GM04504 (cell line): ENCODE measurements around the gene GPC6.

ENCODE experiments used
- DNase-seq: peaks from one replicate; pipeline ENCODE4 v3.0.0-alpha.2; 2012; ENCODE audit warnings: low read depth

GPC6 gene

GRCh38 chr13:93981426-93981977, 754.9 kb downstream of the GPC6 start:
- DNase-seq, result no peak

- no peak for DNase-seq
Measured at GRCh38 chr13:93982179-93982918, 755.7 kb downstream of the GPC6 start.

- DNase-seq, result no peak
Measured at GRCh38 chr13:93984052-93984451, 757.4 kb downstream of the GPC6 start.

DNA sequence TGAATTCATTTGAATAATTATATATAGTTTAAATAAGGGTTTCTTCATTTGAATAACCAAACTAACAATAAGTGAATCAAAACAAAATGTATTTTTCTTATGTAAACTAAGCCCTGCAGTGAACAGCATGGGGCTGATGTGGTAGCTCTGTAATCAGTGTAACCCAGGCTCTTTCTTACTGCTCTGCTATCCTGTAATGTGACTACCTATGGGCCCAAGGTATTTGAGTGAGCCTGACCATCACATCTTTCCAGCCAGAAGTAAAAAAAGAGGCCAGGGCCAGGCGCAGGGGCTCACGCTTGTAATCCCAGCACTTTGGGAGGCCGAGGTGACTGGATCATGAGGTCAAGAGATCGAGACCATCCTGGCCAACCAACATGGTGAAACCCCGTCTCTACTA, 758.3 kb downstream of the GPC6 start:
- no peak for DNase-seq

GRCh38 chr13:93987458-93987857, 760.9 kb downstream of the GPC6 start:
- DNase-seq, result no peak

DNA sequence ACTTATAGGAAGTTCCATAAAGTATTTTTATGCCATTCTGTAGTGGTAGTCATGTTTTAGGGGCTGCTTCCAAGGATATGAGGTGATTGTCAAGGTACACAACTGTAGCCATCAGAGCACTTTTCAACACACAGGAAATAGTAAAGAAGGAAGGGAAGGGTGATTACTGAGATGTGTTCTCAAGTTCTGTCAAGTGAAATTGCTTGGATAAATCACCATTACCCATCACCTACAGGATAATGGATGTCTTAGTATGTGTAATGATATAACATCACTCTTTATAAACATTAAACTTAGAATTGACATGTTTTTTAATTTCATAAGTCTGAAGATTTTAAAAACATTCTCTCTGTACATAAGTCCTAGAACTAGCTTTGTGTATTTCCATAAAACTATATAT, 765.0 kb downstream of the GPC6 start:
- no peak for DNase-seq

GRCh38 chr13:93996481-93996880, 769.9 kb downstream of the GPC6 start:
- no peak for DNase-seq

DNA sequence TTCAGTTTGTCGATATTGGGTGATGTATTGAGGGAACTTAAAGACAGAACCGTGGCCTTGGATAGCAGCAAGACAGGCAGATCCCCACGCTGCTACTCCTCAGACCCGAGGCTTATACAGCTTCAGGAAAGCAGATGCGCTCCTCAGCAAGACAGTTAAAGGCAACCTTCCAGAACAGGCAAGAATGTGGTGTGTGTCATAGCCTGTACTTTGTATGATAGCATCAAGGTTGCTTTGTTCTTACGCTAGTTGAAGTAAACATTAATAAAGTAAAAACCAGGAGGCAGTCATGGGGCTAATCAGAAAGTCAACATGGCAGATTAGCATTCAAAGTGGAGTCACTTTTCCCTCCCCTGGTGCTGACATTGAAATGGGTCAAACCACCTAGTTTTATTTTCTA, 779.7 kb downstream of the GPC6 start:
- no peak for DNase-seq

- no peak for DNase-seq
Measured at GRCh38 chr13:94007072-94007471, 780.5 kb downstream of the GPC6 start.

DNA sequence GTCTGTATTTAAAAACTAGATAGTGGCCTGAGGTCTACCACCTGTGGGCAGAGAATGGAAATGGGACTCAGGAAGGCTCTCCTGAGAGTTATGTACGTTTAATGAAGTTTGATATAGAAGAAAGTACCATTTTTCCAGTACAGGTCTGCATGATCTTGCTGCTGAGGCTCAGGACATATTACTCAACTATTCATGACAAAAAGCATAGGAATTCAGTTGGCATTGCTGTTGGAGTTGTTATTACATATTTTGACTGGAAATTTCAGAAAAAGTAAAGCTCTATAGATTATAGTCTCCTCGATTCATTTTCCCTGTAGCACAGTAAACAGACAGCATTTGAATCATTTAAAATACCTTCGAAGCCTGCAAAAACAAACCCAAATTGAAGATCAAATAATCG, 783.1 kb downstream of the GPC6 start:
- peak; percentile 9 for DNase-seq

DNA sequence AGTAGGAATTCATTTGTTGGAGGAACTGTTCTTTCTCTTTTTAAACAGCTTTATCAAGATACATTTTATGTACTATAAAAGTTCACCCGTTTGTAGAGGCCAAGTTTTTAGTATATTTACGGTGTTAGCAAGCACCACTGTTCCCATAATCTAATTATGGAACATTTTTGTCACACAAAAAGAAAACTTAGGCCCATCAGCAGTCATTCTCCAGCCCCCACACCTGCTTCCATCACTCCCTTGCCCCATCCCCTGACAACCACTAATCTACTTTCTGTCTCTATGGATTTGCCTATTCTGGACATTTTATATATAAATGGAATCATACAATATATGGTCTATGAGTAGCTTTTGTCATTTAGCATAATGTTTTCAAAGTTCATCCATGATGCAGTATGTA, 787.9 kb downstream of the GPC6 start:
- DNase-seq, result no peak

GRCh38 chr13:94020426-94020825, 793.8 kb downstream of the GPC6 start:
- no peak for DNase-seq

- DNase-seq, result peak; percentile 3
Measured at GRCh38 chr13:94020833-94021232, 794.2 kb downstream of the GPC6 start.

GRCh38 chr13:94028234-94028633, 801.6 kb downstream of the GPC6 start:
- DNase-seq, result no peak

DNA sequence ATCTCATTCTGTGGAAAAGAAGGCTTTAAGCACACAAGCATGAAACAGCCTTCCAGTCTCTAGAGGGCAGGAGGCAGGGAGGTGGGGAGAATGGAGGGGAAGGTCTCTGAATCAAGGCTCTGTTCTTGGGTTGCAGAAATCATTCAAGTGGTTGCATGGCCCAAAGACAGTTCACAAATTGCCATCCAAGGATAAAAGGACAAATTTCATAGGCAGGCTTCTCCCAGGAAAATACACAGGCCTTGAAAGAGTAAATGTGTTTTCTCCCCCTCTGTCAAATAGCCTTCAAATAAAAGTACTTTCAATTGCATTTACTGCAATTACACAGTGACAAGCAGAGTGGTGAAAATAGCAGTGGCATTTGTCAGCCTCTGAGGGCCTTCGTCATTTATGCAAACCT, 802.0 kb downstream of the GPC6 start:
- DNase-seq, result no peak

GRCh38 chr13:94030415-94031119, 804.0 kb downstream of the GPC6 start:
- no peak for DNase-seq

DNA sequence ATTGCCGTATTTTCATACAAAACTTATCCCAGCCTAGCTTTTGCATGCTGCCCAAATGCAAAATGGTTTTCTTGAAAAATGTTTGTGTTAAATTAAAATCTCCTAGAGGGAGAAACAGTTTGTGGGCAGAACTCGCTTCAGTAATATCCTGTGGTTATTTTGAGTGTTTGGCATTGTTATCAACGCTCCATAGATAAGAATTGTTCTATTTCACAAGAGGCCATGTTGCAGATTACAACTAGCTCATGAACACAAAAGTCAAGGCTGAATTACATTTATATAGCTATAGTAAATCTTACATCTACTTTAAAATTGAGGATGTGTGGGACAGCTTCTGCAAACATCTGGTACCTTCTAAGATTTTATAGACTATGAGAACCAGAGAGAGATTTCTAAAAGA, 805.0 kb downstream of the GPC6 start:
- DNase-seq, result no peak

DNA sequence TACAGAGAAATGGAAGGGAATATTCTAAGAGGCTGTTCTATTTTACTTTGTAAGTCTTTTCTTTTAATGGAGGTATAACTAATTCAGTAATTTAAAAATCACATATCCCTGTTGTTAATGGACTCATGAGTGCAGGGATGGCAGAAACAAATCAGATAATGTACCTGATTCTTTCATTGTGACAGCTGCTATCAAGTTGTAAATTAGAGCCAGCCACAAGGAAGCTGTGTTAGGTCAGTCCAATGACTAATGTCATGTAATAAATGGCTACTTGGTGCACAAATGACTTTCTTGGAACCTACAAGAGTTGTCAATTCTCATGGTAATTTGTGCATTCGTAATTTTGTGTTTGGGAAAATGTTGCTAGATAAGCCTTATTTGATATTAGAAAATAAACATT, 806.5 kb downstream of the GPC6 start:
- DNase-seq, result no peak

DNA sequence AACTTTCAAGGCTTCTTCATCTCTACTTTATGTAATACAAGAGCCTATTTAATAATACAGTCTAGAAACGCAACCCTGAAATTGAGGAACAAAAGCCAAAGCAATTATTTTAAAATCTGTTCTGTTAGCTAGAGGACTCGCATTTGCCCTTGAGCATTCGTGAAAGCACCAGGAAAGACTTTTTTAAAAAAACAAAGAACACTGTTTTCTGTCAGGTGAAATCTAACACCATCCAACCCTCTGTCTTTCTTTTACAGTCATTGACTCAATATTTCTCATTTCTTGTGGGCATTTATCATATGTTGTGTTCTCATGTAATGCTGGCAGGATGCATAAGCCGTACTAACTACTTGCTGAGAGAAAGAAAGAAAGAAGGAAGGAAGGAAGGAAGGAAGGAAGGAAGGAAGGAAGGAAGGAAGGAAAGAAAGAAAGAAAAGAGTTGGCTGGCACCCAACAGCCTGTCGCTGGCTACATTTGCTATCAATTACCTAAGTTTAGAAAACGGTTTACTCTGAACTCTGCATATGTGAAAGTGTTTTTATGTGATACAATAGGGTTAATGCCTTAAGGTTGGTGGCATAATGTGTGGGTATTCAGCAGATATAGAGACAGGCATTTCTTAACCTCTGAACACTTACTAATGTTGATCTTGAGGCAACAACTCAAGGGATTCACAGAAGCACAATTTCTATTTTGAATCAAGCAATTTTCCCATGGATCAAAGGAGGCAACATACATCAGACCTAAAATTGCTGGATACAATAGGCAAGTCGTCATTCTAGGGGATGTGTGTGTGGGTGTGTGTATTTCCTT, 807.4 kb downstream of the GPC6 start:
- DNase-seq, result no peak

DNA sequence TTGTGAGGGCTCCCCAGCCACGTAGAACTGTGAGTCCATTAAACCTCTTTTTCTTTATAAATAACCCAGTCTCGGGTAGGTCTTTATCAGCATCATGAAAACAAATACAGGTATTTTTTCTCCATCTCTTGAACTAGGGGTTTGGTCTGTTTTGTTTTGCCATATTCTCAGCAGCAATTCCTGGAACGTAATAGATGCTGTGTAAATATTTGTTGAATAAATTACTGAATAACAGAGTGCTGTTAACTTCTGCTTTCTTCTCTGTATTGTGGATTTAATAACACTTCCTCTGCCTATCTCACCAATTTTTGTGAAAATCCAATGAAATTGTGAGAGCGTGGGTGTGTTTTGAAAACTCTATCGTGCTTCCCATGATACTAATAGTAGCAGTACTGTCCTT, 823.4 kb downstream of the GPC6 start:
- no peak for DNase-seq

DNA sequence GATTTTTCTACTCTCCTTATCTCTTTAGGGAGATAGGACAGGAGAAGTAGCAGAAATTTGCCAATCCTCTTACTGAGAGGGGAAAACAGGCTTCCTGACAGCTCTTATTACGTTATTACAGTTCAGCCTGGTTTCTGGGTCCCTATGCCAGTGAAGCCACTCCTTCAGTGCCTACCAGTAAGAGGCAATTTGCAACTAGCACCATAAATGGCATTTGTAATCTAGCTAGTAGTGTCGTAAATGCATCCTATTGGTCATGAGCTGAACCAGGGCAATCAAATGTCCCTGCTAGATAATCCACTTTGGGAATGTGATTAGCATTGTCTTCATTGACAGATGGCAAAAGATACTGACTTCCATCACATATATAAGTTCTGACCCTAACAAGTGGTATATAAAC, 824.1 kb downstream of the GPC6 start:
- DNase-seq, result no peak

- DNase-seq, result no peak
Measured at GRCh38 chr13:94053986-94054593, 827.5 kb downstream of the GPC6 start.
